ENCODE data around the gene RHEX.
A peak's percentile ranks its signal among the peaks of the same experiment; 100 is the strongest.

RHEX gene

GRCh38 chr1:206098242-206098919, 45.4 kb downstream of the RHEX start:
- DNase-seq, result no peak

- DNase-seq, result no peak
Measured at GRCh38 chr1:206100226-206100815, 47.3 kb downstream of the RHEX start.

- no peak for DNase-seq
Measured at GRCh38 chr1:206101351-206102045, 48.5 kb downstream of the RHEX start.

GRCh38 chr1:206102292-206102936, 49.4 kb downstream of the RHEX start:
- DNase-seq, result no peak

GRCh38 chr1:206103979-206104378, 51.0 kb downstream of the RHEX start:
- no peak for DNase-seq

- no peak for DNase-seq
Measured at GRCh38 chr1:206105464-206105995, 52.6 kb downstream of the RHEX start.

GRCh38 chr1:206106328-206107167, 53.6 kb downstream of the RHEX start:
- peak; percentile 18 to 78 (median 54) for DNase-seq

- no peak for DNase-seq
Measured at GRCh38 chr1:206107168-206107544, 54.2 kb downstream of the RHEX start.

- DNase-seq, result no peak
Measured at GRCh38 chr1:206108635-206109034, 55.7 kb downstream of the RHEX start.

- DNase-seq, result no peak
Measured at GRCh38 chr1:206109718-206110117, 56.7 kb downstream of the RHEX start.

- DNase-seq, result no peak
Measured at GRCh38 chr1:206110161-206110560, 57.2 kb downstream of the RHEX start.

- DNase-seq, result no peak
Measured at GRCh38 chr1:206110820-206111219, 57.8 kb downstream of the RHEX start.

- DNase-seq, result no peak
Measured at GRCh38 chr1:206111271-206111927, 58.4 kb downstream of the RHEX start.

GRCh38 chr1:206112600-206113301, 59.8 kb downstream of the RHEX start:
- no peak for DNase-seq

- DNase-seq, result no peak
Measured at GRCh38 chr1:206114692-206115640, 62.0 kb downstream of the RHEX start.

- no peak for DNase-seq
Measured at GRCh38 chr1:206115791-206116190, 62.8 kb downstream of the RHEX start.

- no peak for DNase-seq
Measured at GRCh38 chr1:206116191-206116872, 63.4 kb downstream of the RHEX start.

- no peak for DNase-seq
Measured at GRCh38 chr1:206116873-206117150, 63.8 kb downstream of the RHEX start.

GRCh38 chr1:206117151-206117948, 64.4 kb downstream of the RHEX start, which contains the start of gene AVPR1B:
TSS of gene AVPR1B (minus strand) at chr1:206117388. CDS start at chr1:206116890, 498 bp downstream.
- DNase-seq, result no peak

Measured in stimulated activated naive CD4-positive, alpha-beta T cell (primary cell).